BJ (cell line): Measurements from ENCODE around the gene CTDSPL. TPM values are rescaled to one million over a fixed set of nuclear protein-coding genes. Genes with fewer than 3 reads are reported as not detected.

Experiments used
- CTCF ChIA-PET: fragments of 350-600 bp; formaldehyde crosslinking; extraction: SDS; loops from one replicate; lab custom pipeline; 2021; ENCODE audit warnings: antibody characterized with exemption, inconsistent platforms; lab: Yijun Ruan, JAX
- POLR2A ChIA-PET: fragments of 300-600 bp; sonication (Branson Sonifier 250); formaldehyde crosslinking; extraction: SDS; loops from one replicate; lab custom pipeline; 2021; ENCODE audit warnings: antibody characterized with exemption; lab: Charles Lee
- DNase-seq: peaks from one replicate; pipeline ENCODE4 v3.0.0-alpha.2; 2011; ENCODE audit warnings: low read depth
- H3K27me3 ChIP-seq: 2 replicates; pipeline ENCODE4 v1.6.0; 2011; ENCODE audit warnings: low read length; ENCODE audit not compliant: control insufficient read depth, insufficient read depth
- H3K36me3 ChIP-seq: 2 replicates; pipeline ENCODE4 v1.5.1; 2011; ENCODE audit warnings: low read length; ENCODE audit not compliant: control insufficient read depth, insufficient read depth
- H3K4me3 ChIP-seq: 2 replicates; pipeline ENCODE4 v1.5.1; 2011; ENCODE audit warnings: low read depth, mild to moderate bottlenecking, control low read depth, low read length
- CTCF ChIP-seq: IDR thresholded peaks from 2 replicates; pipeline ENCODE4 v1.5.1; 2011; ENCODE audit warnings: low read depth, mild to moderate bottlenecking, control low read depth, inconsistent platforms, low read length, moderate library complexity; ENCODE audit not compliant: insufficient read depth
- polyA plus RNA-seq: library from polyadenylated mRNA; depleted of rRNA; stranded (reverse); fragments of >200 nt; gene quantifications from 2 replicates; pipeline ENCODE4 v1.2.3, GENCODE V29; 2011

The CTDSPL gene
- polyA plus RNA-seq, 1 experiment, result 45.2 TPM

GRCh38 chr3:38019658-38020341 is 158.1 kb downstream of the CTDSPL start:
- no peak for TF ChIP-seq CTCF
- Histone ChIP-seq H3K27me3 (no peaks in the 10 kb centered on the region), H3K4me3 (no peak overlapping the region), H3K36me3 (peaks cover 9% of the 10 kb centered on the region)
- ChIA-PET POLR2A (no interaction called here), CTCF (interaction anchor here (0.6 to 2.0 kb wide), 2 partner anchors 23 to 311 kb away, joined by 3 to 9 read pairs; no protein-coding TSS in a partner anchor)
- no peak for DNase-seq

DNA sequence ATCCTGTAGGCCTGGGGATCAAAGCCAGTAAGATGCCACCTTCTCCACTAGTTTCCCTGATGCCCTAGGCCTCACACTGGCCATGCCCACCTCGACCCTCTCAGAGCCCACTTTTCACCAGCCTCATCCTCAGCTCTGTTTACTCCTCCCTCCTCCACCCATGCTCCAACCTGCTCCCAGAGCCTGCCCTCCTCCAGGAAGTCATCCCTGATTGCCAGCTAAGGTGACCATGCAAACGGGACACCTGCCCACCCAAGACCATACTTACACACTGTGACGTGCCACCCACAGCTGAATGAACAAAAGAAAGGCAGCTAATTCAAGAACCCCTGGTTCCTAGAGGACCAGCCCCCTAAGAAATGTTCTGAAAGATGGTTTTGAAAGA is 158.7 kb downstream of the CTDSPL start:
- Histone ChIP-seq H3K36me3 (peaks cover 9% of the 10 kb centered on the region), H3K4me3 (no peak overlapping the region), H3K27me3 (no peaks in the 10 kb centered on the region)
- no peak for TF ChIP-seq CTCF
- no peak for DNase-seq
- ChIA-PET POLR2A (no interaction called here), CTCF (interaction anchor here (2.0 kb wide), 1 partner anchor 23 kb away, joined by 9 read pairs; no protein-coding TSS in a partner anchor)

DNA sequence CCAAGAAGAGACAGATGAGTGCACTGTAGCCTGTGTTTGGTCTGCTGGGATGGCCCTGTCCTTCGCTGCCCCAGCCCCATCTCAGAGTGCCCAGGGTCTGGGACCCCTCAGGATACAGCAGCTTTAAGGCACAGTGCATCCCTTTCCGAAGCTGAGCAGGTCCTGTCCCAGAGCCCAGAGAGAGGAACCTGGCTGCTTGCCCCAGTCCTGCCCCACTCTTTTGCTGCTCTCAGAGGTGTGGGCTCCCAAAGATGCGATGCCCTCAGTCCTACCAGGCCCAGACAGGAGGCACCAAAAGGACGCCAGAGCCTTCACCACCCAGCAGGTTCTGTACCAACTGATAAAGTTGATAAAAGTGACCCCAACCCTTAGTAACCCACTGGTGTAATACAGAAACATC is 159.5 kb downstream of the CTDSPL start:
- no peak for TF ChIP-seq CTCF
- H3K4me3 ChIP-seq, result no peak overlapping the region
- POLR2A ChIA-PET, result no interaction called here
- H3K27me3 ChIP-seq, result no peaks in the 10 kb centered on the region
- no peak for DNase-seq
- CTCF ChIA-PET, result interaction anchor here (1.9 kb wide), 1 partner anchor 18 kb away, joined by 9 read pairs; no protein-coding TSS in a partner anchor
- H3K36me3 ChIP-seq, result peaks cover 8% of the 10 kb centered on the region

DNA sequence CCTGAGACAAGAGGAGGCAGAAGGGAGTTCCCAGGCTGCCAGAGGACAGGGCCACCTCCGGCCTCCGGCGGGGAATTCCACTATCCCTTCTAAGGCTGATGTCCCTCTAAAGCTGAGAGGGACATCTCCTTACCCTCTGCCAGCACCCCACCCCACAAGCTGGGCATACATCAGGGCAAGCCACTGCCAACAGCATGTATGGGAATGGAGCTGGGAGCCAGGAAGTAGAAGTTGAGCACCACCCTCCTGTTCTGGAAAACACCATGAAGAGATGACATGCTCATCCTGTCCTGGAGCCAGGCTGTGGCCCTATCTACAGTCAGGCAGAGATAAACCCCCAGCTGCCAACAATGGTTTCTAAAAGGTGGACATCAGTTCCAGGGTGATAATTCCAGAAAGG is 160.6 kb downstream of the CTDSPL start:
- ChIA-PET CTCF (interaction anchor here (0.8 to 1.9 kb wide), 2 partner anchors 19 to 167 kb away, joined by 3 to 9 read pairs; no protein-coding TSS in a partner anchor), POLR2A (no interaction called here)
- DNase-seq, result no peak
- no peaks in the 10 kb centered on the region for H3K27me3 ChIP-seq
- H3K36me3 ChIP-seq, result peaks cover 6% of the 10 kb centered on the region
- no peak for TF ChIP-seq CTCF
- H3K4me3 ChIP-seq, result no peak overlapping the region

GRCh38 chr3:38022896-38023709 is 161.4 kb downstream of the CTDSPL start:
- Histone ChIP-seq H3K36me3 (peaks cover 4% of the 10 kb centered on the region), H3K4me3 (no peak overlapping the region), H3K27me3 (no peaks in the 10 kb centered on the region)
- POLR2A ChIA-PET, result no interaction called here
- DNase-seq, result no peak
- TF ChIP-seq CTCF, result no peak
- CTCF ChIA-PET, result interaction anchor here (1.9 kb wide), 1 partner anchor 20 kb away, joined by 9 read pairs; no protein-coding TSS in a partner anchor
